ENCODE data around the gene CPEB4.

Gene CPEB4

DNA sequence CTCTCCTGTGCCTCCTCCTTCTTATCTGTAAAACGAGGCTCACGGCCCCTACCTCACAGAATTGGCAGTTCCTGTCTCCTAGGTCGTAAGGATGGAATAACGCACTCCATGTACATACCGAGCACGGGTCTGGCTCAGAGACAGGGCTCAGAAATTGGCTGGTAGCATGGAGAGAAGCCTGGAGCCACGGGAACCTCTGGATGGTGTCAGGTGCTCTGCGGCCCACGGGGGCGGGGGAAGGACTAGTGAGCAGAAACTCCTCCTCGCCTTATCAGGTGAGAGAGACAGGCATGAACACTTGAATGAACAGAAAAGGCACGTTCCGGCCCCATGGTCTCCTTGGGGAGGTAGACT is 85.4 kb downstream of the CPEB4 start:
- no peak for DNase-seq (ENCODE audit: low read depth, low spot score)

DNA sequence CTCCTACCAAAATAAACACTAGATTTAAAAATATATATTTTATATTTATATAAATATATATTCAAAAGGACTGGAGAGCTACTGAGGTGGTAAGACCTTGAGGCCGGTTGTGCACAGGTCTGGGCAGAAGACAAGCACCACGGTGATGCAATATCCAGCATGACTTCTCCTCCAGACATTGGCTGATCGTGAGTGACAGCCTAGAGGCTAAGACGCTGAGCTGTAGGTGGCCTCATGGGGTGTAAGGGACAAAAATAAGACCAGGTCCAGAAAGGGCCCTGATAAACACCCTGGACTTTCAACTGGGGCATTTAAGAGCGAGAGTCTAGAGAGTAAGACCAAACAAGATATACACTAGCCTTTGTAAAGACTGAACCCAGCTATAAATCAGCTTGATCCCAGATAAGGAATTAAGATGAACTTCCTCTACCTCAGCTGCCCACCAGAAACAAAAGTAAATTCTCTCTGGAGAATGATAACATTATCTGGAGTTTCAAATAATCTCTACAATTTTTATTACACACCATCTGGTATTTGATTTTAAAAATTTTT is 86.6 kb downstream of the CPEB4 start:
- no peak for DNase-seq (ENCODE audit: low read depth, low spot score)

DNA sequence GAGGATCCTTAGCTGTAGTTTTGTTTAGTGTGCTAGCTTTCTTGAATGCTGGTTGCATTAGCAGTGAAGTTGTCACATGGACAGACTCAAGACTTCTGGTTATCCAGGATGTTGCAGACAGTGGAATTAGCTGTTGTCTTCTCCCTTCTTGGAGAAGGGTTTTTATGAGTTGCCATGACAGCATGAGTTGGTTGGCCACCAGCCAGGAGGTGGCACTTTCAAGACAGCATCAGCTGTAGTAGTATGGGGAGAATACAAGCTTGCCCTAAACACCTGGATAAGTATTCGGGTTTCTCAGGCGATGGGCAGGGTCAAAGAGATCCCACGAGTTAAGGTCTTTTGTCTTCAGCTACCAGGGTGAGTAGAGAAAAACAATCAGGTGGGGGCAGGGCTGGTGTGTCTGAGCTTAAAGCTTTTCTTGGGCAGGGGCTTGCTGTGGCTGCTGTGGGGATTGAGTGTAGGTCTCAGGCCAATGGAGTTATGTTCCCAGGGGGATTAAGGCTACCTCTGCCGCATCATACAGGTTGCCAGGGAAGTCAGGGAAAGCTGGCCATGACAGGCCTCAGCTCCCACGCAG is 93.1 kb downstream of the CPEB4 start:
- no peak for DNase-seq (ENCODE audit: low read depth, low spot score)

DNA sequence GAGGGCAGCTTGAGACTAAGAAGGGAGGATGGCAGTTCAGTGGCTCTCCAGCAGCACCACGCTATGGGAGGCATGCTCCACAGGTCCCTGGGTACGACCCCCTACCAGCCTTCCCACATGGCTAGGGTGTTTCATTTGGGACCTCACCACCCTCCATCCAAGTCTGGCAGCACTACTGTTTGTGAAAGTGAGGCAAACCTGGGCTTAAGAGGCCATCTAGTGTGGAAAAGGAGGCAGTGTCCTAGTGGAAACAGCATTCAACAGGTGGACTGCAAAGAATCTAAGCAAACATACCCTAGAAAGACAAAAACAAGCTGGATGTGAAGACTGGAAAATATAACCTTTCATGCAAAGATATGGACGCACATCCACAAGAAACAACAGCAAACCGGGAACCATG is 96.1 kb downstream of the CPEB4 start:
- no peak for DNase-seq (ENCODE audit: low read depth, low spot score)

DNA sequence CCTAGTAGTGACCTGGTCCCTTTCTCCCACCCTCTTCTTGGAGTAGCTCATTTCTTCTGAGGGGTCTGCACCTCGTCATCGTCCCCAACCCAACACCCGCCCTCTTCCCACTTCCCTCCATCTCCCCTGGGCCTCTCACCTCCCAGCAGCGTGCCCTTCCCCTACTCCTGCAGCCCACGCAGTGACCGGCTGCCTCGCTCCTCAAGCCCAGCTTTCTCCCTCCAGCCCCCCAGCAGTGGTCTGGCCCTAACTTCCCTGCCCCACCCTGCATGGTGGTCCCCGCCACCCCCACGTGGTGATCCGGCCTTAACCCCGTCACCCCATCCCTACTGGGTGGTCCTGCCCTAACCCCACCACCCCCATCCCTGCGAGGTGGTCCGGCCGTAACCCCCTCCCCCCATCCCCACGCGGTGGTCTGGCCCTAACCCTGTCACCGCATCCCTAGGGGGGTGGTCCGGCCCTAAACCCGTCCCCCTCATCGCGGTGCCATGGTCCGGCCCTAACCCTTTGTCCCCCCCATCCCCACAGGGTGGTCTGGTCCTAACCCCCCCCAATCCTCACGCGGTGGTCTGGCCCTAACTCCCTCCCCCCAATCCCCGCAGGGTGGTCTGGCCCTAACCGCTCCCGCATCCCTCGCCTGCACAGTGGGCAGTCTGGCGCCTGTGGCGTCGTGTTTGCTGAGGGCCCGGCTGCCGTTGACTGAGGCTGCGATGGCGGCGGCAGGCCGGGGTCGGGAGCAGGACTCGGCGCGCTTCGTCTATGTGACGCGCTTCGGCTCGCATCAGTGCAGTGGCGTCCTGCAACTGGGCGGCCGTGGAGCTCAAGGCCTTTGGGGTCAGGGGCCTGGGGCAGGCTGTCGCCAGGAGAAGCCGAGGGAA is 100.6 kb downstream of the CPEB4 start, which contains the start of gene C5orf47:
TSS of gene C5orf47 (plus strand) at position 617 of the 878 bp plus-strand sequence. CDS start at position 711, 94 bp downstream.
- no peak for DNase-seq (ENCODE audit: low read depth, low spot score)

DNA sequence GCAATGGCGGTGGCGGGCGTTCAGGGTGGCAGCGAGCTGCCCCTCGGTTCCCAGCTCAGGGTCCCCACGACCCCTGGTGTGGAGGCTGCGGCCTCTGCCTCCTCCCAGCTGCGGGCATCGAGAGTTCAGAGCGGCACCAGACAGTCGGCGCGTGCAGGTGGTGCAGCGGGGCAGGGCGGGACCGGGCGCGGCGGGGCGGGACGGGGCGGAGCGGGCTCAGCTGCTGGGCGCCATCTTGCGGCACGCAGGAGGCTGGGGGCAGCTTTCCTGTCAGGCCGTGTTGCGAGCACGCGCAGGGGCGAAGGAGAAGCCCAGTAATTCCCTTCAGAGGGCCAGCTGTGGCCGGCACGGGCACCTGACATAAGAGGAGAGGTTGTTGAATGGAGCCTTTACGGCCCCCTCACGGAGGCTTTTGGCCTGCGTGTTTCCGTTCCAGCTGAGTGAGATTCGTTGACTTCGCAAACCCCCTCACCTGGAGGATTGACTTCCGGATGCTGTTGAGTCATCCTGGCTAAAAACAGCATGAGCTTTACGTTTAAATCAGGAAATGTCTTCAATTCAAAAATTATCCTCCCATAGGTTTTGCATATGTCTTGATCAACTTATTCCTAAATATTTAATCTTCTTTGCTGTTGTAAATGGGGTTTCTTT is 101.4 kb downstream of the CPEB4 start:
- DNase-seq (ENCODE audit: low read depth, low spot score), result no peak

DNA sequence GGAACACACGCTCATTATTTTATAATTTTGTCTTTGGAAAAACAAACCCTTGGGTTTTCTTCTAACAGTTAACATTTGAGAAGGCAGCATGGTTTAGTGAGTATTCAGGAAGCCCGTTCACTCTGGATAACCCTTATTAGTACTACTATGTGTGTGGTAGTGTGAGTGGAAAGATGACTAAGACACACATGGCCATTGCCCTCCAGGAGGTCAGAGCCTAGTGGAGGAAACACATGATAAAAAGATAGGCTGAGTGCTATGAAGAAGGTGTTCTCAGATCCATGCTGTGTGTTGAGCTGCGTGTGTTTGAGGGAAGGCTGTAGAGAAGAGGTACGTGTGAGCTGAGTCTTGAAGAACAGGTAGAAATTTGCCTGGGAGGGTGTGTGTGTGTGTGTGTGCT is 109.2 kb downstream of the CPEB4 start:
- no peak for DNase-seq (ENCODE audit: low read depth, low spot score)

DNA sequence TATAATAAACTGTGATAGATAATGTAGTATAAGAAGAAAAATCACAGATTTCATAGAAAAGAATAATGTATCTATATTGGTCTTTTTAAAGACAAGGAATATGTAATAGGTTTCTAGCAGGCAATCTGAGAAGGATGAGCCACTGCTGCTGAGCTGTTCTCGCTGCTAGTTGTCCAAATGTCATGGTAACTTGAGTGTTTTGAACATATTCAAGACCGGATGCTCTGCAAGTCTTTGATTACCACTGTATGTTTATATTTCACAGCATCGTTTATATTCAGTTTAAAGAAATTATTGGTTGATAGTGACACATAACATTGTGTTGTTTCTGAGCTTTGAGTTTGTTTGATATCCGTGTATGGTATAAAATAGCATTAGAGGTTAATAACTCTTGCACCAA is 110.4 kb downstream of the CPEB4 start:
- DNase-seq (ENCODE audit: low read depth, low spot score), result no peak

DNA sequence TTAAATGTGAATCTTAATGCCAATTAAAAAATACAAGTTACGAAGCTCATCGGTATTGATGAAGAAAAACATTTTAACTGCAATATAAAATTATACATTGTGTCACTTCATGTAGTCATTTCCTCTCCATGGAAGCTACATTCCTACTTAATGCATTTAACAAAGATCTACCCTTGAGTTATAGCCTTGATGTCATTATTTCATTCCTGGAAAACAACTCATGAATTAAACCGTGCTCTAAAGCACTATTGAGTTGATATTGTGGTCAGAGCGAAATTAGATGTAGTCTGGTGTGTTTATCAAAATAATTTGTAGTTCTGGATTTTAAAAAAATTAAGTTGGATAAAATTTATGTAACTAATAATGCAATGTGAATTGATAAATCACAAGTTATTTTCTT is 111.9 kb downstream of the CPEB4 start:
- no peak for DNase-seq (ENCODE audit: low read depth, low spot score)

DNA sequence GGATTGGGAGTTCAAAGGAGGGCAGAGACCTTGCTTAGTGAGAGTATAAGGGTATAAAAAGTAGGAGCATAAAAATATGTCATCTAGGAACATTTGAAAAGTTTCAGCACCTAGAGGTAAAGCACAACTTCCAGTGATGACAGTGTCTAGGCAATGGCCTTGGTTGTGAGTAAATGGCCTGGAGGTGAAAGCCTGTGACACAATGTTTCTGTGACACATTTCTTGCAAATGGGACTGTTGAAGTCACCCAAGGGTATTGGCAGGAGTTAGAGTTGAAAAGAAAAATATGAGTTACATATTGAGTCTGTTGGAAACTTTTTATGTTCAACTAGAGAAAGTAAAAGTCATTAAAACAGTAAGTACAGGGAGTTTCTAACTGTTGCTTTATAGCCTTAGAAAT is 115.6 kb downstream of the CPEB4 start:
- DNase-seq (ENCODE audit: low read depth, low spot score), result no peak

DNA sequence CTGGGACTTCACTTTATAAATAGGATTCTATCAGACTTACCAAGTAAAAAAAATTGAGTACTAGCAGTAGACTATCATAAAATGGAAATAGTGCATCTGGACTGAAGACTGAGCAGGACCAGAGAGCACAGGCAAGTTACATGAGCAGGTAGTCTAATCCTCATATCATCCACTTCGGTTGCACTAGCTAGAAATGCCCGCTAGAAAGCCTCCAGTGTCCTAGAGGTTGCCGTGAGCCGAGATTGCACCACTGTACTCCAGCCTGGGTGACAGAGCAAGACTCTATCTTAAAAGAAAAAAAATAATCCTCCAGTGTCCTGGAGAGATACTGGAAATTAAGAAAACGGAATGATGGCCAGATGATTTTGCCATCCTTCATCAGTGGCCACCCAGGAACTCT is 120.8 kb downstream of the CPEB4 start:
- no peak for DNase-seq (ENCODE audit: low read depth, low spot score)

DNA sequence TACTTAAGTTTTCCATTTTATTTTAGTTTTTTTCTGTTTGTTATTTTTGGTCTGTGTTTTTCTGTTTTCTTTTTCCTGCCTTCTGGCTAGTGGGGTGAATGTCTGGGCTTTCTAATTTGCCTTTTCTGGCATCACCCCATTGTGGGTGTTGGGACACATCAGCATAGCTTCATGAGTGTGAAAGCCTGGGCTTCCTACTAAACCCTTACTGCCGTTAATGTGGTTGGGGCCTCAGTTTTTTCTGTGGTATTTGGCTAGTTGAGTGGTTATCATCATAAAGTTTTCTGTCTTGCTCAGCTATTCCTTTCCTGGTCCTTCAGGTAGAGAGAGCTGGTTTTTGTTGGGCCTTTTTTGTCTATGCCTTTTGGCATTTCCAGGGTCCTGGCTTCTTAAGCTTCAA is 122.2 kb downstream of the CPEB4 start:
- DNase-seq (ENCODE audit: low read depth, low spot score), result no peak

DNA sequence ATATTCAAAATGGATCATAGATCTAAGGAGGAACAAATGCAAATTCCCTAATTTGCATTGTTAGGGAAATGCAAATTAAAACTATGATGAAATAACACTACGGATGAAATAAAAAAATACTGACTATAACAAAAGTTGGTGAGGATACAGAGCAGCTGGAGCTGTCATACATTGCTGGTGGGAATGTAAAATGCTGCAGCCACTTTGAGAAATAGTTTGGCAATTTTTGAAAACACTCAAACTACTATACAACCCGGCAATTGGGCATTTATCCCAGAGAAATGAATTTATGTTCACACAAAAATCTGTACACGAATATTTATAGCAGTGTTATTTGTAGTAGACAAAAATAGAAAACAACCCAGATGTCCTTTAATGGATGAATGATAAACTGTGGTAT is 123.3 kb downstream of the CPEB4 start:
- no peak for DNase-seq (ENCODE audit: low read depth, low spot score)

Data from iPS DF 19.7 (cell line).